A204.1 (cell line): Measurements from ENCODE around the gene CFH.
"Not testable (repeated sequence)": the region's sequence is repeated elsewhere in the genome, so short reads cannot be mapped to it uniquely, and the experiment has no call there.

Source experiments
- FAIRE-seq: peaks from 2 replicates; lab custom pipeline; 2012; peaks lifted over from hg19 to GRCh38; lab: Jason Lieb, UNC

The CFH gene

DNA sequence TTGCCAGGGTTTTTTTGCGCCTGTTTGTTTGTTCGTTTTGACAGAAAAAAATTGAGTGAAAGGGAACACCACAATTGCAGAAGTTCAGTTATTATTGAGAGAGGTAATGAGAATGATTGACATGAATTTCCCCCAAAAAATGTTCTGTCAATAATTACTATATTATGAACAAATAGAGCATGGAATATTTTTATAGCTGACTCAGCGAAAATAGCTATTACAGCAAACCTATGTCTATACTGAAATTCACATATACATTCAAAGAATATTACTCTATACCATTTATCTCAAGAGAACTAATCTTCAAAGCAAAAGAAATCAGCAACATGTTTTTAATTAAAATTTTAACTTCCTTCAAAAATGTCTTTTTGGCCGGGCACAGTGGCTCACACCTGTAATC, 118.0 kb downstream of the CFH start:
- not testable (repeated sequence) for FAIRE-seq

DNA sequence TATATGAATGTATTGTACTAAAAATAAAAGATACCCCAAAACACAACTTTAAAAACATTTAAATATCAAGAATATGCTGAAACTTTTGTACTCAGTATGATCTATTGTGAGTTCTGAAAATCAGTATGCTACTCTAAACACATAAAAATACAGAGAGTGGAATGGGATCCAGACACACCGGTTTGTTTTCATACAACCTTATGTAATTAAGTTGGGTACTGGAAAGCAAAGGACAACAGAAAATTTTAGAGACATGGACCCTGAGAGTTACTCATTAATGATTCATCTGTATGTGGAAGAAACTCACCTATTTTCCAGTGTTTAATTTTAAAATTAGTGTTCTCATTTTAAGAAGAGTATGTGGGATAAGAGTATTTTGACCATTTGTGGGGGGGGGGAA, 121.9 kb downstream of the CFH start:
- no peak for FAIRE-seq

DNA sequence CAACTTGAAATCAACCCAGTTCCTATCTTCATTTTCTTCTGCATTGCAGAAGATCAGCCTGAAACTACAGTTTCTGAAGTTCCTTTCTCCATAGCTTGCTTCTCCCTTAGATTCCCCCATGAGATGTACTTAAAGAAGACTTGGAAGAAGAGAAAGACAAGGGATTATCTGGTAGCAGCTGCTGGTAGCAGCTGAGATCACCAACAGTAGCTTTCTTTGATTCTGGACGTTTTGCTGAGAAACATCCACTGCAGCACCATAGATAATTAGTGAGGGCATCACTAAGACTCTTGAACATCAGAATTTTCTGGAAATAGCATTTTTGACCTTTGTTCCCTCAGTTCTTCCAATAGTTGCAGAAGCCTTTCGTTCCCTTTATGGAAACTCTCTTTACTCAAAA, 122.3 kb downstream of the CFH start:
- FAIRE-seq: no peak

DNA sequence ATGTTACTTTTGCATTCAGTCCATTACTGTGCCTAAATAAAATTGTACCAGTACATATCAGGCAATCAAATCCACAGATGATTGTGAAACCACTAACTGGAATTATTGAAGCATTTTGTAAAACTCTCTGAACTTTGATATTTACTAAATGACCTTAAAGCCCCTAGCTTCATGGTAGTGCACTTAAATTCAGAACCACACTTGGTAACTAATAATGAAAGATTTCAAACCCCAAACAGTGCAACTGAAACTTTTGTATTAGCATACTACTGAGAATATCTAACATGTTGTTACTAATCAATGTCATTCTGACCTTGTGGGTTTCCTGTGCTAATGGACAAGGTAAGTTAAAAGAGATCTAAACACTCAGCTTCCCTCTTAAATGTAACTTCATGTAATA, 122.8 kb downstream of the CFH start, which contains the start of gene CFHR3:
TSS of gene CFHR3 (plus strand) at position 238 of the 400 bp plus-strand sequence. CDS start at position 285, 47 bp downstream.
- FAIRE-seq: no peak

DNA sequence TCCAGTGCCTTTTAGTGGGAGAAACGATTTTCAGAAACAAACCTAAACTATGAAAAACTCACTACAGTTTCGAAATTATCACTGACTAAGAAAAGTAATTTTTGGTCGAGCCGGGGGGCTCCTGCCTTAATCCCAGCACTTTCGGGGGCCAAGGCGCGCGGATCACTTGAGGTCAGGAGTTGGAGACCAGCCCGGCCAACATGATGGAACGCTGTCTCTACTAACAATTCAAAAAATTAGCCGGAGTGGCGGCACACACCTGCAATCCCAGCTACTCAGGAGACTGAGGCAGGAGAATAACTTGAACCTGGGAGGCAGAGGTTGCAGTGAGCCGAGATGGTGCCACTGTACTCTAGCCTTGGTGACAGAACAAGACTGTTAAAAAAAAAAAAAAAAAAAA, 125.8 kb downstream of the CFH start:
- no peak for FAIRE-seq

DNA sequence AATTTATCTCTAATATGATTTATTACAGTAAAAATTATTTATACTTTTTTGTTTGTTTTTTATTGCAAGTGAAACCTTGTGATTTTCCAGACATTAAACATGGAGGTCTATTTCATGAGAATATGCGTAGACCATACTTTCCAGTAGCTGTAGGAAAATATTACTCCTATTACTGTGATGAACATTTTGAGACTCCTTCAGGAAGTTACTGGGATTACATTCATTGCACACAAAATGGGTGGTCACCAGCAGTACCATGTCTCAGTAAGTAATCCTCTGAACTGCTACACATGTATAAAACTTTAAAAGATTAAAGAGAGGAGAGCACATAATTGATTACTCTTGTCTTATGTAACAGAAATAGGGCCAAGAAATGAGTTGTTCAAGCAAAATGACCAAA, 127.2 kb downstream of the CFH start:
- no peak for FAIRE-seq

DNA sequence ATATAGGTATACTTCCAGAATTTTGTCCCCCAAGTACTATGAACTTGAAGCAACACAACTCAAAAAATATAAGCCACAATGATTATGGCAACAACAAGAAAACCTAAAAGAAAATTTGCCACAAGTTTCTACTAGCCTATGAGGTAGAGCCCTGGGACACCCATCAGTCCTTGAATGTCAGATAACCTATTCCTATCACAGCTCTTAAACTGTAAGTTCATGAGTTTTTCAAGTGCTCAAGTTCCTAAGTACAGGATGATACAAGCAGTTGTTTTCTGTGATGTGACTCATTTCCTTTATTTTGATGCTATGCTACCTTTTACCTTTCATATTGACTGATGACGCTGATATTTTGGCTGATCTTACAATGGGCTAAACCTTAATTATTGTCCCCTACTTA, 139.4 kb downstream of the CFH start:
- FAIRE-seq: not testable (repeated sequence)

DNA sequence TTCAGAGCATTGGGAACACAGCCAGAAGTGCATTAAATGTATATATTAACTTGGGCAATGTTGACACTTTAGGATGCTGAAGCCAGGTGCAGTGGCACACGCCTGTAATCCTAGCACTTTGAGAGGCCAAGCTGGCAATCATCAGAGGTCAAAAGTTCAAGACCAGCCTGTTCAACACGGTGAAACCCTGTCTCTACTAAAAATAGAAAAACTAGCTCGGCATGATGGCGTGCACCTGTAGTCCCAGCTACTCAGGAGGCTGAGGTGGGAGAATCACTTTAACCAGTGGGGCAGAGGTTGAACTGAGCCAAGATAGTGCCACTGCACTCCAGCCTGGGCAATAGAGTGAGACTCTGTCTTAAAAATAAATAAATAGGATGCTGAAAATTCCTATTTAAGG, 142.3 kb downstream of the CFH start:
- not testable (repeated sequence) for FAIRE-seq
